A673 (cell line): ENCODE measurements around the gene TYRO3. TPM values are rescaled to one million over a fixed set of nuclear protein-coding genes. Genes with fewer than 3 reads are reported as not detected.

Source experiments
- BruUV-seq: library from RNA; stranded (reverse); fragments of 400-500 nt; replicated peaks from 2 replicates; lab custom pipeline; 2021; lab: Mats Ljungman, UMichigan
- CTCF ChIA-PET: fragments of 300-600 bp; sonication (Branson Sonifier 250); formaldehyde crosslinking; loops from one replicate; lab custom pipeline; 2022; ENCODE audit warnings: antibody characterized with exemption; lab: Charles Lee
- POLR2A ChIA-PET: fragments of 300-600 bp; sonication (Branson Sonifier 250); formaldehyde crosslinking; loops from one replicate; lab custom pipeline; 2022; ENCODE audit warnings: antibody characterized with exemption; ENCODE audit not compliant: low non-redundant PET; lab: Charles Lee
- DNase-seq: peaks from one replicate; pipeline ENCODE4 v3.0.0-alpha.2; 2015; ENCODE audit warnings: low spot score
- H3K27ac ChIP-seq: fragments of 200-600 bp; sonication (generic); 2 replicates; pipeline ENCODE4 v1.5.1; 2016; ENCODE audit warnings: mixed run types, low read depth, mild to moderate bottlenecking, mixed read lengths, antibody characterized with exemption, low read length; ENCODE audit not compliant: poor library complexity, severe bottlenecking
- H3K27me3 ChIP-seq: fragments of 200-600 bp; sonication (generic); replicated peaks from 2 replicates; pipeline ENCODE4 v1.6.1; 2017; ENCODE audit warnings: mixed run types, low read depth, mild to moderate bottlenecking, mixed read lengths, antibody characterized with exemption, low read length; ENCODE audit not compliant: insufficient read depth, poor library complexity
- H3K36me3 ChIP-seq: fragments of 200-600 bp; sonication (generic); 2 replicates; pipeline ENCODE4 v1.6.1; 2016; ENCODE audit warnings: mixed run types, mild to moderate bottlenecking, mixed read lengths, antibody characterized with exemption, low read length; ENCODE audit not compliant: insufficient read depth, poor library complexity, severe bottlenecking
- H3K4me1 ChIP-seq: fragments of 200-600 bp; sonication (generic); 2 replicates; pipeline ENCODE4 v1.6.1; 2017; ENCODE audit warnings: mixed run types, mild to moderate bottlenecking, mixed read lengths, antibody characterized with exemption, low read length; ENCODE audit not compliant: insufficient read depth, poor library complexity, severe bottlenecking
- H3K4me3 ChIP-seq: fragments of 200-600 bp; sonication (generic); 2 replicates; pipeline ENCODE4 v1.5.1; 2016; ENCODE audit warnings: low read depth, mixed run types, mild to moderate bottlenecking, mixed read lengths, low read length; ENCODE audit not compliant: poor library complexity, severe bottlenecking
- H3K9me3 ChIP-seq: fragments of 200-600 bp; sonication (generic); 2 replicates; pipeline ENCODE4 v1.6.1; 2016; ENCODE audit warnings: mixed run types, low read depth, mild to moderate bottlenecking, mixed read lengths, antibody characterized with exemption, low read length; ENCODE audit not compliant: poor library complexity, severe bottlenecking
- EZH2 ChIP-seq: fragments of 200-600 bp; sonication (generic); IDR thresholded peaks from 2 replicates; pipeline ENCODE4 v1.6.1; 2017; ENCODE audit warnings: borderline replicate concordance, low read depth, mild to moderate bottlenecking, mixed read lengths, antibody characterized with exemption, low read length; ENCODE audit not compliant: poor library complexity, severe bottlenecking
- intact Hi-C: fragments of 100-400 bp; cut with micrococcal nuclease; formaldehyde crosslinking; loops from one replicate; pipeline ENCODE4 v1.10.0; 2022; ENCODE audit not compliant: unreplicated experiment
- total RNA-seq: library from RNA; stranded (reverse); gene quantifications from 2 replicates; pipeline ENCODE4 v1.2.3, GENCODE V29; 2021
- TF ChIP-seq, protein P1 (sequence below): fragments of 300-800, 200-600 bp; sonication (generic); conservative IDR thresholded peaks from 2 replicates; pipeline ENCODE4 v1.5.1; 2017; ENCODE audit warnings: low read depth, mild to moderate bottlenecking, antibody characterized with exemption, low read length, moderate library complexity, mixed read lengths

The TYRO3 gene
- total RNA-seq, 1 experiment from 2014 or later = 26.0 TPM

DNA sequence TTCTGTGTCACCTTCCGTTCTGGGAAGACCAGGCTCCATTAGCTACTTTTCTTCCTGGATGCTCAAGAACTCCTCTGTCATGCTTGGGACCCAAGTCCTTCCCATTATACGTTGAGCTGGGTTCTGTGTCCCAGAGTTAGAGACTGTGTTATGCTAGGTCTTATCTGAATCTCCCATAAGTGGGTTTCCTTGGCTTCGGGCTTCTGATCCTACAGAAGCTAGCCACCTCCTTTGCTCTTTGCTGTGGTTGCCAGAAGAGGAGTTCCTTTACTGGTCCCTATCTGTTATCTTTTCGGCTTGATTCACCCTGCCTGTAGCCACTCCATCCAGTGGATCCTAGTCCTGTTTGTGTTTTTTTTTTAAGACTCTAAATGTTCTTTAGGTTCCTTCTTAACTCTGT is 38.0 kb downstream of the TYRO3 start:
- DNase-seq = no peak
- no peak for TF ChIP-seq EZH2
- TF ChIP-seq, protein P1, sequence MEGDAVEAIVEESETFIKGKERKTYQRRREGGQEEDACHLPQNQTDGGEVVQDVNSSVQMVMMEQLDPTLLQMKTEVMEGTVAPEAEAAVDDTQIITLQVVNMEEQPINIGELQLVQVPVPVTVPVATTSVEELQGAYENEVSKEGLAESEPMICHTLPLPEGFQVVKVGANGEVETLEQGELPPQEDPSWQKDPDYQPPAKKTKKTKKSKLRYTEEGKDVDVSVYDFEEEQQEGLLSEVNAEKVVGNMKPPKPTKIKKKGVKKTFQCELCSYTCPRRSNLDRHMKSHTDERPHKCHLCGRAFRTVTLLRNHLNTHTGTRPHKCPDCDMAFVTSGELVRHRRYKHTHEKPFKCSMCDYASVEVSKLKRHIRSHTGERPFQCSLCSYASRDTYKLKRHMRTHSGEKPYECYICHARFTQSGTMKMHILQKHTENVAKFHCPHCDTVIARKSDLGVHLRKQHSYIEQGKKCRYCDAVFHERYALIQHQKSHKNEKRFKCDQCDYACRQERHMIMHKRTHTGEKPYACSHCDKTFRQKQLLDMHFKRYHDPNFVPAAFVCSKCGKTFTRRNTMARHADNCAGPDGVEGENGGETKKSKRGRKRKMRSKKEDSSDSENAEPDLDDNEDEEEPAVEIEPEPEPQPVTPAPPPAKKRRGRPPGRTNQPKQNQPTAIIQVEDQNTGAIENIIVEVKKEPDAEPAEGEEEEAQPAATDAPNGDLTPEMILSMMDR = no peak
- Histone ChIP-seq H3K27me3 (no peaks in the 10 kb centered on the region), H3K9me3 (no peaks in the 10 kb centered on the region), H3K4me1 (no peaks in the 10 kb centered on the region), H3K27ac (no peak overlapping the region), H3K4me3 (no peak overlapping the region), H3K36me3 (no peaks in the 10 kb centered on the region)
- ChIA-PET CTCF (no interaction called here), POLR2A (interaction anchor here (0.6 to 0.7 kb wide), 2 partner anchors 12 to 15 kb away, joined by 5 to 14 read pairs; no protein-coding TSS in a partner anchor)
- intact Hi-C loops = no loop called here
- no TSS peak for BruUV-seq

DNA sequence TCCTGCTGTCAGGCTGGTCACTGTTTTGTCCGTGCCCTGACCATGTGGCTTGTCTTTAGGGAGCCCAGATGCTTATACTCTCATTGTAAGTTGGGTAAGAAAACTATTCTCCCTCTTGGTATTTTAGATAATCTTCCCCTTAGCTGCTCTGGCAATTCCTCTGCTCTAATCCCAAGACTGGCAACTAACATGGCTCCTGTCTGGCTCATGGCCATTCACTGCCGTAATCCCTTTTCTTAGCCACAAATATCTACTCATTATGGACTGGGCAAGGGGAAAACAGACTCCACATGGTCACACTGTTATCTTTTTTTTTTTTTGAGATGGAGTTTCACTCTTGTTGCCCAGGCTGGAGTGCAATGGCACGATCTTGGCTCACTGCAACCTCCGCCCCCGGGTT is 38.8 kb downstream of the TYRO3 start:
- no TSS peak for BruUV-seq
- Histone ChIP-seq H3K4me1 (no peaks in the 10 kb centered on the region), H3K4me3 (no peak overlapping the region), H3K36me3 (no peaks in the 10 kb centered on the region), H3K27ac (no peak overlapping the region), H3K27me3 (no peaks in the 10 kb centered on the region), H3K9me3 (no peaks in the 10 kb centered on the region)
- ChIA-PET CTCF (no interaction called here), POLR2A (no interaction called here)
- no peak for DNase-seq
- intact Hi-C loops = no loop called here
- TF ChIP-seq, protein P1 = no peak
- TF ChIP-seq EZH2 = no peak

DNA sequence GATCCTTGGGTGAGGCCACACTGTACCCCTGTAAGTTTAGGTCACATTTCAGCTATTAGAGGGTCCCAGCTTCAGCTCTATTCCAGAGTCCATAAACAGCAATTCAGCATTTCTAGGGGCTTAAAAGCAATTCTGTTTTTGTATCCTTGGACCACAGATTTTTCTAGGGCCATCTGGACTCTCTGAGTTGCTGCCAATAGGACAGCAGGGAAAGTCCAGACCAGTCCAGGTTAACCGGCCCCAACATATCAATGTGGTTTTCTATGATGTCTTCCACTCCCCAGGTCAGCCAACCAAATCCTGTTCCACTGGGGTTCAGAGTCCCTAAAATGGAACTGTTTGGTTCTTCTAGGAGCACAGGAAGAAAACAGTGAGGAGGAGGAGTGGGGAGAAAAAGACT is 40.0 kb downstream of the TYRO3 start:
- no peak overlapping the region for H3K27ac ChIP-seq
- CTCF ChIA-PET = no interaction called here
- no peak overlapping the region for H3K4me3 ChIP-seq
- BruUV-seq = no TSS peak
- TF ChIP-seq, protein P1 = no peak
- TF ChIP-seq EZH2 = no peak
- H3K9me3 ChIP-seq = no peaks in the 10 kb centered on the region
- intact Hi-C loops = no loop called here
- peaks cover 2% of the 10 kb centered on the region for H3K4me1 ChIP-seq
- no peaks in the 10 kb centered on the region for H3K36me3 ChIP-seq
- H3K27me3 ChIP-seq = no peaks in the 10 kb centered on the region
- DNase-seq = no peak
- POLR2A ChIA-PET = no interaction called here
